Ovary (tissue), 10 donors: ENCODE results near the gene SPRY1. TPM values are rescaled to one million over a fixed set of nuclear protein-coding genes. Genes with fewer than 3 reads are reported as not detected.

Source experiments
- DNase-seq, 5 donors: peaks; one replicate each; pipeline ENCODE4 v3.0.0-alpha.2; 2019 to 2020
- H3K27ac ChIP-seq, 2 donors: fragments of 200-600 bp; one replicate each; pipeline versions ENCODE4 v1.5.1 to v1.8.0; 2019 to 2022
- H3K27me3 ChIP-seq: fragments of 200-600 bp; one replicate; pipeline ENCODE4 v1.8.0; 2022
- H3K36me3 ChIP-seq: fragments of 200-600 bp; sonication (generic); one replicate; pipeline ENCODE4 v1.5.1; 2019
- H3K4me1 ChIP-seq: one replicate; pipeline ENCODE4 v1.8.1; 2013; ENCODE audit warnings: mild to moderate bottlenecking, moderate library complexity; ENCODE audit not compliant: insufficient read depth
- H3K4me3 ChIP-seq: fragments of 200-600 bp; sonication (generic); one replicate; pipeline ENCODE4 v1.5.1; 2017
- H3K9me3 ChIP-seq, 2 donors: fragments of 200-600 bp in 1 of 2; sonication (generic) in 1 of 2; one replicate each; pipeline versions ENCODE4 v1.5.1 to v1.8.1; 2013 to 2019; ENCODE audit warnings: mild to moderate bottlenecking in 1 of 2, moderate library complexity in 1 of 2
- EP300 ChIP-seq: sonication (generic); formaldehyde crosslinking; IDR thresholded peaks from one replicate; pipeline ENCODE4 v1.6.1; 2017; ENCODE audit warnings: antibody characterized with exemption
- POLR2A ChIP-seq: fragments of 450-650 bp; IDR thresholded peaks from one replicate; pipeline ENCODE4 v1.6.1; 2017; ENCODE audit warnings: antibody characterized with exemption, mild to moderate bottlenecking, moderate library complexity
- WGBS, 3 donors: extraction: QIAGEN DNeasy Blood & Tissue Kit in 1 of 3; methylation state at CpG; one replicate each; pipeline versions ENCODE4 v1.1.5 to v1.1.7; 2013 to 2017; 5-methylcytosine and 5-hydroxymethylcytosine counted together
- intact Hi-C, 4 donors: fragments of 100-400 bp; cut with DNase I; formaldehyde crosslinking; loops; one replicate each; pipeline versions ENCODE4 v1.11.0 to v1.15.1; 2022 to 2023
- long read RNA-seq, 3 donors: library from polyadenylated mRNA in 2 of 3; unstranded in 2 of 3; transcript quantifications; one replicate each; pipeline ENCODE4 v2.0.0 and lab custom pipeline, GENCODE V29; 2021 to 2026
- polyA plus RNA-seq, 2 donors: library from polyadenylated mRNA; stranded (reverse); fragments of 200-250 nt in 1 of 2; fragments of 350-450 nt in 1 of 2; fragmentation: Illumina TruSeq in 1 of 2; extraction: RNeasy Lipid Tissue Mini Kit (QIAGEN cat#74804) in 1 of 2; gene quantifications; one replicate each; pipeline ENCODE4 v1.2.3, GENCODE V29; 2013 to 2014
- total RNA-seq, 7 donors: library from RNA; depleted of rRNA in 2 of 7; stranded (reverse); fragments of >200 nt in 2 of 7; fragmentation: NEBNext Ultra II Directional in 3 of 7; extraction: Animal tissue kit (Norgen Biotek cat#: 25700) in 3 of 7; gene quantifications; one replicate each; pipeline versions ENCODE4 v1.1.0 to v1.2.4, GENCODE V29; 2016 to 2023
- TF ChIP-seq, protein P1 (sequence below), 3 donors: fragments of 450-650 bp in 2 of 3; fragments of 200-600 bp in 1 of 3; IDR thresholded peaks; one replicate each; pipeline versions ENCODE4 v1.5.1 to v1.8.0; 2016 to 2022; ENCODE audit warnings: antibody characterized with exemption in 3 of 3, mild to moderate bottlenecking in 1 of 3
- donor health status: DM: no; HTN: no; CAD: no; lungs with moderate emphysema.
- donor health status: DM: no; HTN: no; CAD: no.
- donor health status: Bipolar disorder and iron deficiency.
- donor health status: DM: yes; HTN: yes; CAD: no.
- donor health status: DM: no; HTN: no; CAD: no.
- donor health status: DM: yes; HTN: yes; CAD: no.

Gene SPRY1, protein sequence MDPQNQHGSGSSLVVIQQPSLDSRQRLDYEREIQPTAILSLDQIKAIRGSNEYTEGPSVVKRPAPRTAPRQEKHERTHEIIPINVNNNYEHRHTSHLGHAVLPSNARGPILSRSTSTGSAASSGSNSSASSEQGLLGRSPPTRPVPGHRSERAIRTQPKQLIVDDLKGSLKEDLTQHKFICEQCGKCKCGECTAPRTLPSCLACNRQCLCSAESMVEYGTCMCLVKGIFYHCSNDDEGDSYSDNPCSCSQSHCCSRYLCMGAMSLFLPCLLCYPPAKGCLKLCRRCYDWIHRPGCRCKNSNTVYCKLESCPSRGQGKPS
- total RNA-seq: 100 to 1,000 TPM in 2 of 7 donors, 10 to 100 TPM in 5; 22.5 to 124 (median 43.5) TPM
- polyA plus RNA-seq: 10 to 100 TPM; 31.4 to 45.8 TPM
- long read RNA-seq, donor 1, partial matches to known transcripts: 0 of 6 reads
- long read RNA-seq, donor 1, other reads (novel, unspliced or antisense): 5 of 6 reads
- long read RNA-seq, donor 2, transcript SPRY1-206 (2 exons, 849 nt): major isoform, 5 of 7 reads
- long read RNA-seq, donor 2, partial matches to known transcripts: 0 of 7 reads
- long read RNA-seq, donor 2, other reads (novel, unspliced or antisense): 0 of 7 reads
- long read RNA-seq, donor 3, transcript SPRY1-204 (2 exons, 1,012 nt): major isoform, 19 of 41 reads
- long read RNA-seq, donor 3, partial matches to known transcripts: 0 of 41 reads
- long read RNA-seq, donor 3, other reads (novel, unspliced or antisense): 19 of 41 reads

DNA sequence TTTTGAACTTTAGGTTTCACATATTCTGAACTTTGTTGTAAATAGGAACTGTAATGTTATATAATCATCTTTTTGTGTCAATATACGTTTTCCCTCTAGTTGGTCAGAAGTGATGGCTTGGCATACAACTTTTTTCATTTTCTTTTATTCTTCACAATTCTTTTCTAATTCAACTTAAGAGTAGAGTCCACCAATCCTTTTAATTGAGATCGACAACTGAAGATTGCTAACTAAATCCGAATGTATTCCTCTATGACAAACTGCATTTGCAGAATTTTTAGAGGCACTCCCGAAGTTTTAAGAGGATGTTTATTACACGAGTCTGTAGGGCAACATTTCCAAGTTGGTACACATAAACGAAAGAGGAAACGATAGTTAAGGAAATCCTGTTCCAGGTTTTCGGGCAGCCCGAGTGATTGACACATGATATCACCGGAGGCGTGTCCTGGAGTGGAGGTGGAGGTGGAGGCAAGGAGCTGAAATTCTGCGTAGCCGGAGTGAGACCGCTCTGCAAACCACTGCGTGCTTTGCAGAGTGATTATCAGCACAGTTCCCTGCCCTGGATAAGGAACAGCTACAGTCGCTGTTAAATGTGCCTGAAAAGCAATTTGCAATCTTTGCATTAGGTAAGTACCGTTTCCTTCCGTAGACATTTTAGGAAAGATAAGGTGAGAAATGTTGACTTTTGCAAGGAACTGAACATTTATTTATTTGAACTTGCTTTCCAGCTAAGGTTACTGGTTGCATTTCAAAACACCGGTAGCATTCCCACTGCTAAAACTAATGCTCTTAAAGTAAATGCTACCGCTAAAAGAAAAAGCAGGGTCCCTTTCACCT lies at the start of gene SPRY1:
SPRY1 (plus strand) TSS at position 489 of the 837 bp plus-strand sequence. CDS start 4,797 bp downstream, outside the sequence.
- intact Hi-C loops: loop anchor here in 2 of 4 donors (5.0 kb wide), 2 partner anchors 161 to 716 kb away; no protein-coding TSS in a partner anchor
- Histone ChIP-seq H3K27me3 (no peaks in the 10 kb centered on the region), H3K4me1 (no peaks in the 10 kb centered on the region), H3K9me3 (no peaks in the 10 kb centered on the region), H3K36me3 (no peaks in the 10 kb centered on the region), H3K27ac (peak within 1 kb of the TSS; percentile 59 to 73), H3K4me3 (peak within 1 kb of the TSS; percentile 62)
- WGBS, 3 donors: 2 to 4% (median 3%) methylated on average over 20 of the region's 20 CpGs
- TF ChIP-seq EP300 (no peak), POLR2A (peak; percentile 40)
- TF ChIP-seq, protein P1, sequence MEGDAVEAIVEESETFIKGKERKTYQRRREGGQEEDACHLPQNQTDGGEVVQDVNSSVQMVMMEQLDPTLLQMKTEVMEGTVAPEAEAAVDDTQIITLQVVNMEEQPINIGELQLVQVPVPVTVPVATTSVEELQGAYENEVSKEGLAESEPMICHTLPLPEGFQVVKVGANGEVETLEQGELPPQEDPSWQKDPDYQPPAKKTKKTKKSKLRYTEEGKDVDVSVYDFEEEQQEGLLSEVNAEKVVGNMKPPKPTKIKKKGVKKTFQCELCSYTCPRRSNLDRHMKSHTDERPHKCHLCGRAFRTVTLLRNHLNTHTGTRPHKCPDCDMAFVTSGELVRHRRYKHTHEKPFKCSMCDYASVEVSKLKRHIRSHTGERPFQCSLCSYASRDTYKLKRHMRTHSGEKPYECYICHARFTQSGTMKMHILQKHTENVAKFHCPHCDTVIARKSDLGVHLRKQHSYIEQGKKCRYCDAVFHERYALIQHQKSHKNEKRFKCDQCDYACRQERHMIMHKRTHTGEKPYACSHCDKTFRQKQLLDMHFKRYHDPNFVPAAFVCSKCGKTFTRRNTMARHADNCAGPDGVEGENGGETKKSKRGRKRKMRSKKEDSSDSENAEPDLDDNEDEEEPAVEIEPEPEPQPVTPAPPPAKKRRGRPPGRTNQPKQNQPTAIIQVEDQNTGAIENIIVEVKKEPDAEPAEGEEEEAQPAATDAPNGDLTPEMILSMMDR (IDR thresholded peaks at IDR 0.05): no peak
- peak; percentile 63 to 85 (median 70) for DNase-seq

DNA sequence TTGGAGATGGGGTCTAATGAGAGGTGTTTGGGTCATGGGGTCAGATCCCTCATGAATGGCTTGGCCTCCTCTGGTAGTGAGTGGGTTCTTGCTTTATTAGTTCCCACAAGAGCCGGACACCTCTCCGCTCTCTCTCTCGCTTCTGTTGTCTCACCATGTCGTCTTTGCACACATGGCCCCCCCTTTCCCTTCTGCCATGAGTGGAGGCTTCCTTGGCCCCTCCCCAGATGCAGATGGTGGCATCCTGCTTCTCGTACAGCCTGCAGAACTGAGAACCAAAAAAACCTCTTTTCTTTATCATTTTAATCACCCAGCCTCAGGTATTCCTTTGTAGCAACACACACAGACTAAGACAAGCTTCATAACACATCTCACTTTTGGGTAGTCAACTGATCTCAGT lies 49.6 kb upstream of the SPRY1 start:
- TF ChIP-seq, protein P1 (IDR thresholded peaks at IDR 0.05): no peak
- no peak for TF ChIP-seq POLR2A
- TF ChIP-seq EP300: no peak
- Histone ChIP-seq H3K9me3 (no peaks in the 10 kb centered on the region), H3K36me3 (no peaks in the 10 kb centered on the region), H3K4me3 (no peak overlapping the region), H3K27me3 (no peaks in the 10 kb centered on the region), H3K4me1 (no peaks in the 10 kb centered on the region), H3K27ac (no peak overlapping the region)
- intact Hi-C loops: no loop called here
- DNase-seq: no peak
- 95 to 96% (median 96%) methylated on average over 5 of the region's 5 CpGs for WGBS, 3 donors

DNA sequence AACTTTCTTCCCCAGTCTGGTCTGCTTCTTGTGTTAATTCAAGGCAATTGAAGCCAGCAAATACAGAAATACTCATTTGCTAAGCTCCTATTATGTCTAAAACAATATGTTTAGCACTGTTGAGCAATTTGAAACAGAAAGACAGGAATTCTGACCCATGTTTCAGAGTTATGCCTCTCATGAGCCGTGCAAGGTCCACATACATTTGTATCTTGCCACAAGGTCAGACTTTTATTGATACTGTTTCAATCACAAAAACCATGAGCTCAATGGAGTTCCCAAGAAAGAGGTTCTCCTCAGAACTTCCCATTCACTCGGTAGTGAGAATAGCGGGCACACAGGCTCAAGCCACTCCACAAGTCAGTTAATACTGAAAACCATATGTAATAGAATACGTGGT lies 47.6 kb upstream of the SPRY1 start:
- H3K9me3 ChIP-seq: no peaks in the 10 kb centered on the region
- H3K4me3 ChIP-seq: no peak overlapping the region
- no peak for DNase-seq
- no peaks in the 10 kb centered on the region for H3K27me3 ChIP-seq
- TF ChIP-seq, protein P1 (IDR thresholded peaks at IDR 0.05): no peak
- TF ChIP-seq POLR2A (no peak), EP300 (no peak)
- no peak overlapping the region for H3K27ac ChIP-seq
- no peaks in the 10 kb centered on the region for H3K36me3 ChIP-seq
- peaks cover 1% of the 10 kb centered on the region for H3K4me1 ChIP-seq
- intact Hi-C loops: no loop called here
- 84 to 89% (median 86%) methylated on average over 4 of the region's 4 CpGs for WGBS, 3 donors
